ENCODE measurements around the gene SCFD2.

DNA sequence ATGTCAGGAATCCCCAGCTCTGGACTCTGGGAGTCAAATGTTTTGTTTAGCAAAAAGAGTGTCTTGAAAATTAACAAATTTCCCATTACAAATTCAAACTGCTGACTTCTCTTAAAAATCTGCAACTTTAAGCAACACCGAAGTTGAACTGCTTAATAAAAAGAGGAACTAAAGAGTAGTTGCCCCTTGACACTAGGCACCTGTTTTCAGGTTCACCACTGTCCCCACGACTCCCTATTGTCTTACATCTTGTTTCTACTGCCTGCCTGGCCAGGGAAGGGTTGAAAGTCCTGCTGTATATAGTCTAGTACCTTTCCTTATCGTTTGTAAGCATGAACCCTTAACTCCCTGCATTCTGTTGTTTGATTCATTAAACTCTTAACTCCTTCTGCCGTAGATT, 173.9 kb downstream of the SCFD2 start:
- TF ChIP-seq, protein P1, sequence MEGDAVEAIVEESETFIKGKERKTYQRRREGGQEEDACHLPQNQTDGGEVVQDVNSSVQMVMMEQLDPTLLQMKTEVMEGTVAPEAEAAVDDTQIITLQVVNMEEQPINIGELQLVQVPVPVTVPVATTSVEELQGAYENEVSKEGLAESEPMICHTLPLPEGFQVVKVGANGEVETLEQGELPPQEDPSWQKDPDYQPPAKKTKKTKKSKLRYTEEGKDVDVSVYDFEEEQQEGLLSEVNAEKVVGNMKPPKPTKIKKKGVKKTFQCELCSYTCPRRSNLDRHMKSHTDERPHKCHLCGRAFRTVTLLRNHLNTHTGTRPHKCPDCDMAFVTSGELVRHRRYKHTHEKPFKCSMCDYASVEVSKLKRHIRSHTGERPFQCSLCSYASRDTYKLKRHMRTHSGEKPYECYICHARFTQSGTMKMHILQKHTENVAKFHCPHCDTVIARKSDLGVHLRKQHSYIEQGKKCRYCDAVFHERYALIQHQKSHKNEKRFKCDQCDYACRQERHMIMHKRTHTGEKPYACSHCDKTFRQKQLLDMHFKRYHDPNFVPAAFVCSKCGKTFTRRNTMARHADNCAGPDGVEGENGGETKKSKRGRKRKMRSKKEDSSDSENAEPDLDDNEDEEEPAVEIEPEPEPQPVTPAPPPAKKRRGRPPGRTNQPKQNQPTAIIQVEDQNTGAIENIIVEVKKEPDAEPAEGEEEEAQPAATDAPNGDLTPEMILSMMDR (IDR thresholded peaks at IDR 0.05; ENCODE audit: low read depth, low read length) = no peak
- no peak for TF ChIP-seq EZH2phosphoT487 (IDR thresholded peaks at IDR 0.05; ENCODE audit: low read depth)
